GM12878 (cell line): ENCODE measurements around the gene FERMT3. TPM values are rescaled to one million over a fixed set of nuclear protein-coding genes. Genes with fewer than 3 reads are reported as not detected.

ENCODE experiments used
- ATAC-seq: fragments of 200-7000 bp; cut with Tn5 transposase; 3 replicates; pipeline ENCODE4 v1.9.1; 2020; ENCODE audit warnings: mild to moderate bottlenecking, moderate library complexity
- BruUV-seq: library from RNA; stranded (reverse); fragments of 400-500 nt; replicated peaks from 2 replicates; lab custom pipeline; 2021; lab: Mats Ljungman, UMichigan
- CTCF ChIA-PET: fragments of 300-600 bp; sonication (Branson Sonifier 250); formaldehyde crosslinking; extraction: SDS; loops from one replicate; lab custom pipeline; 2021; ENCODE audit warnings: inconsistent platforms; lab: Yijun Ruan, JAX
- POLR2A ChIA-PET: fragments of 350-600 bp; formaldehyde crosslinking; extraction: SDS; loops from one replicate; lab custom pipeline; 2021; ENCODE audit warnings: inconsistent platforms; lab: Charles Lee
- RAD21 ChIA-PET: fragments of 300-600 bp; sonication (Branson Sonifier 250); formaldehyde crosslinking; loops from one replicate; lab custom pipeline; 2023; ENCODE audit warnings: antibody characterized with exemption; ENCODE audit not compliant: unreplicated experiment; lab: Charles Lee
- SMC1A ChIA-PET: fragments of 300-600 bp; sonication (Branson Sonifier 250); formaldehyde crosslinking; loops from one replicate; lab custom pipeline; 2023; ENCODE audit not compliant: unreplicated experiment, uncharacterized antibody; lab: Charles Lee
- DNase-seq: peaks from one replicate; pipeline ENCODE4 v3.0.0-alpha.2; 2011; ENCODE audit warnings: low read depth, low spot score
- FAIRE-seq: peaks from 3 replicates; lab custom pipeline; 2011; peaks lifted over from hg19 to GRCh38; lab: Jason Lieb, UNC
- H2AFZ ChIP-seq: 2 replicates; pipeline ENCODE4 v1.6.0; 2011; ENCODE audit warnings: low read depth, low read length, control low read depth; ENCODE audit not compliant: control insufficient read depth
- H3K27ac ChIP-seq: 2 replicates; pipeline ENCODE4 v1.5.1; 2011; ENCODE audit warnings: control low read depth; ENCODE audit not compliant: control insufficient read depth, insufficient read depth
- H3K27me3 ChIP-seq, 2 experiments: replicated peaks in 1 of 2; 2 replicates each; pipeline versions ENCODE4 v1.6.0 to v1.6.1; 2011; ENCODE audit warnings: low read length in 1 of 2; ENCODE audit not compliant: control insufficient read depth in 2 of 2, insufficient read depth in 2 of 2
- H3K36me3 ChIP-seq, 2 experiments: 2 replicates each; pipeline ENCODE4 v1.5.1; 2011; ENCODE audit warnings: low read length in 1 of 2; ENCODE audit not compliant: control insufficient read depth in 2 of 2, insufficient read depth in 2 of 2
- H3K4me1 ChIP-seq: 2 replicates; pipeline ENCODE4 v1.6.1; 2011; ENCODE audit warnings: mild to moderate bottlenecking, low read length, moderate library complexity, mixed read lengths; ENCODE audit not compliant: control insufficient read depth, insufficient read depth
- H3K4me2 ChIP-seq: 2 replicates; pipeline ENCODE4 v1.6.0; 2011; ENCODE audit warnings: control low read depth; ENCODE audit not compliant: control insufficient read depth, insufficient read depth
- H3K4me3 ChIP-seq: fragments of 200-600 bp; sonication (generic); 2 replicates; pipeline ENCODE4 v1.5.1; 2016
- H3K79me2 ChIP-seq: 2 replicates; pipeline ENCODE4 v1.6.0; 2011; ENCODE audit warnings: low read length; ENCODE audit not compliant: control insufficient read depth, insufficient read depth
- H3K9ac ChIP-seq: 2 replicates; pipeline ENCODE4 v1.8.0; 2011; ENCODE audit warnings: low read length, control low read depth, mixed read lengths; ENCODE audit not compliant: control insufficient read depth, insufficient read depth
- H3K9me3 ChIP-seq: replicated peaks from 3 replicates; pipeline ENCODE4 v1.5.1; 2011; ENCODE audit warnings: mild to moderate bottlenecking, low read length; ENCODE audit not compliant: control insufficient read depth, insufficient read depth
- H4K20me1 ChIP-seq: 2 replicates; pipeline ENCODE4 v1.6.0; 2011; ENCODE audit not compliant: control insufficient read depth, insufficient read depth
- BHLHE40 ChIP-seq, 2 experiments: fragments of 450-650 bp in 1 of 2; IDR thresholded peaks; 2 replicates each; pipeline ENCODE4 v1.6.1; 2011 to 2017; ENCODE audit warnings: low read depth in 2 of 2, borderline replicate concordance in 1 of 2, improper control_type of control experiment in 1 of 2, low read length in 1 of 2, mild to moderate bottlenecking in 1 of 2
- BMI1 ChIP-seq: fragments of 450-650 bp; IDR thresholded peaks from 2 replicates; pipeline ENCODE4 v1.6.1; 2016; ENCODE audit warnings: mild to moderate bottlenecking, moderate library complexity, borderline replicate concordance
- GATAD2B ChIP-seq: fragments of 450-650 bp; conservative IDR thresholded peaks from 2 replicates; pipeline ENCODE4 v1.6.1; 2017; ENCODE audit warnings: low read depth, mild to moderate bottlenecking, moderate library complexity
- HDAC6 ChIP-seq: fragments of 200-600 bp; sonication (generic); IDR thresholded peaks from one replicate; pipeline ENCODE4 v1.8.0; 2017; ENCODE audit warnings: antibody characterized with exemption; ENCODE audit not compliant: unreplicated experiment
- IKZF2 ChIP-seq, 2 experiments: fragments of 450-650 bp; IDR thresholded peaks; 2 replicates each; pipeline ENCODE4 v1.6.1; 2017; ENCODE audit warnings: mild to moderate bottlenecking in 2 of 2, moderate library complexity in 2 of 2
- JUND ChIP-seq: IDR thresholded peaks from 2 replicates; pipeline ENCODE4 v1.6.1; 2012; ENCODE audit warnings: low read depth, mild to moderate bottlenecking, low read length, improper control_type of control experiment, moderate library complexity
- KDM1A ChIP-seq: fragments of 200-600 bp; sonication (generic); IDR thresholded peaks from 2 replicates; pipeline ENCODE4 v1.6.1; 2016; ENCODE audit warnings: borderline replicate concordance
- LARP7 ChIP-seq: fragments of 450-650 bp; IDR thresholded peaks from 2 replicates; pipeline ENCODE4 v1.6.1; 2017; ENCODE audit warnings: mild to moderate bottlenecking
- MXI1 ChIP-seq: fragments of 150-350 bp; IDR thresholded peaks from 2 replicates; pipeline ENCODE4 v1.6.1; 2011; ENCODE audit warnings: low read depth, mild to moderate bottlenecking, inconsistent platforms, low read length, improper control_type of control experiment
- MYC ChIP-seq: IDR thresholded peaks from 2 replicates; pipeline ENCODE4 v1.6.1; 2011; ENCODE audit warnings: mild to moderate bottlenecking, low read length, moderate library complexity, inconsistent platforms; ENCODE audit not compliant: insufficient read depth, insufficient replicate concordance, insufficient read length, severe bottlenecking
- NFXL1 ChIP-seq: fragments of 450-650 bp; IDR thresholded peaks from 2 replicates; pipeline ENCODE4 v1.6.1; 2017; ENCODE audit warnings: antibody characterized with exemption, mild to moderate bottlenecking, borderline replicate concordance
- PML ChIP-seq: IDR thresholded peaks from 2 replicates; pipeline ENCODE4 v1.6.1; 2012; ENCODE audit warnings: low read length, inconsistent platforms
- POLR2A ChIP-seq: IDR thresholded peaks from 2 replicates; pipeline ENCODE4 v1.6.1; 2011; ENCODE audit warnings: low read depth, mild to moderate bottlenecking, low read length
- RFX5 ChIP-seq: IDR thresholded peaks from 2 replicates; pipeline ENCODE4 v1.6.1; 2011; ENCODE audit warnings: low read depth, low read length, improper control_type of control experiment
- SRF ChIP-seq, 2 experiments: IDR thresholded peaks; 2 replicates each; pipeline ENCODE4 v1.6.1; 2011; ENCODE audit warnings: low read depth in 2 of 2, low read length in 2 of 2, mild to moderate bottlenecking in 1 of 2, moderate library complexity in 1 of 2
- TBL1XR1 ChIP-seq: IDR thresholded peaks from 2 replicates; pipeline ENCODE4 v1.6.1; 2012; ENCODE audit warnings: low read depth, low read length, improper control_type of control experiment
- TCF7 ChIP-seq: IDR thresholded peaks from 2 replicates; pipeline ENCODE4 v1.6.1; 2014; ENCODE audit warnings: antibody characterized with exemption, borderline replicate concordance
- YY1 ChIP-seq: IDR thresholded peaks from 2 replicates; pipeline ENCODE4 v1.6.1; 2011; ENCODE audit warnings: low read depth, mild to moderate bottlenecking, low read length
- WGBS: methylation state at CpG from one replicate; pipeline ENCODE4 v1.1.6; 2016; ENCODE audit warnings: low lambda C conversion rate; ENCODE audit not compliant: insufficient replicate concordance, insufficient coverage; ENCODE audit errors: missing lambda C conversion rate; 5-methylcytosine and 5-hydroxymethylcytosine counted together
- in situ Hi-C: fragments of 300-500 bp; cut with MboI; formaldehyde crosslinking; loops from 9 replicates; pipeline ENCODE4 v1.14.3; 2018; ENCODE audit warnings: mixed read lengths
- intact Hi-C: fragments of 100-400 bp; cut with micrococcal nuclease; formaldehyde crosslinking; loops from one replicate; pipeline ENCODE4 v1.14.2; 2022; ENCODE audit not compliant: unreplicated experiment
- polyA plus RNA-seq, 11 experiments: library from polyadenylated mRNA; depleted of rRNA in 4 of 11; unstranded in 6 of 11; stranded (reverse) in 5 of 11; fragments of >200 nt; fragmentation: Nextera tagmentation in 4 of 11; fragmentation: Illumina TruSeq in 1 of 11; extraction: Ambion mirVana in 4 of 11; extraction: Trizol in 1 of 11; gene quantifications; 1 replicate in 1 of 11; 2 replicates in 10 of 11; pipeline versions ENCODE4 v1.2.1 to v1.2.3, GENCODE V29; 2011 to 2016; ENCODE audit warnings: inconsistent platforms in 2 of 11, missing spikeins in 2 of 11, low read depth in 1 of 11
- total RNA-seq, 4 experiments: library from RNA; depleted of rRNA in 3 of 4; stranded (reverse); fragments of >200 nt in 3 of 4; fragmentation: Illumina TruSeq in 1 of 4; extraction: Trizol in 1 of 4; gene quantifications; 2 replicates each; pipeline versions ENCODE4 v1.2.1 to v1.2.3, GENCODE V29; 2013 to 2021
- TF ChIP-seq, protein P1 (sequence below): fragments of 450-650 bp; IDR thresholded peaks from 2 replicates; pipeline ENCODE4 v1.6.1; 2017; ENCODE audit warnings: low read depth, mild to moderate bottlenecking, moderate library complexity

Gene FERMT3
- total and polyA plus RNA-seq, 10 of the 15 experiments (the other 5 are each of a cell fraction or from before 2014, with no cell fraction given) = 2.0 to 211 (median 114) TPM

DNA sequence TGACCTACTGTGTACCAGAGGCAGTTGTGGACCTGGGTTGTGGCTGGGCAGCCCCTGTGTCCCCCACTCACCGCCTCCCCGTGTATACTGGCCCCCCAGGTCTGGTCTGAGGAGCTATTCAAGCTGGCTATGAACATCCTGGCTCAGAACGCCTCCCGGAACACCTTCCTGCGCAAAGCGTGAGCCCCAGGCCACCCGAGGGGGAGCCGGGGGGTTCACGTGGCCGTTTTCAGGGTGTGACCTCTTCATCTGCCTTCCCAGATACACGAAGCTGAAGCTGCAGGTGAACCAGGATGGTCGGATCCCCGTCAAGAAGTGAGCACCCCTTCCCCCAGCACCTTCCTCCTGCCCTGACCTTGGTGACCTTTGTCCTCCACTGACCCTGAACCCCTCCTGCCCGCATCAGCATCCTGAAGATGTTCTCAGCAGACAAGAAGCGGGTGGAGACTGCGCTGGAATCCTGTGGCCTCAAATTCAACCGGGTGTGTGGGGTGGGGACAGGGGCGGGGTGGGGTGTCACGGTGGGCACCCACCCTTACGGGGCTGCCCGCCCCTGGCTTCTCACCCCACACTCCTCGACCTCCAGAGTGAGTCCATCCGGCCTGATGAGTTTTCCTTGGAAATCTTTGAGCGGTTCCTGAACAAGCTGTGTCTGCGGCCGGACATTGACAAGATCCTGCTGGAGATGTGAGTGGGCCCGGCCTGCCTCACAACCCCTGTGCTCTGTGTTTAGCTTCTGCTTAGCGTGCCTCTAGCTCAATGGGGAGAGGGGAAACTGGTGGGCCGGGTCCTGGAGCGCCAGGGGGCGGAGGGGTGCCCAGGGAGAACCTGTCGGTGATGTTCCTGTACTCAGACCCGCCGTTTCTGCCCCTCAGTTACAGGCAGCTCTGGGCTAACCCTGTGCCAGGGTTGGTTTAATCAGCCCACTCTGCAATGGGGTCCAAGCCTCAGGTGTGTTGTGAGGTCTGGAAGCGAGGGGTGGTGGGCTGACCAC lies 48.9 kb downstream of the FERMT3 start:
- DNase-seq (no peak), ATAC-seq (no peak), FAIRE-seq (no peak)
- in situ Hi-C loops (no loop called here), intact Hi-C loops (no loop called here)
- no peak overlapping the region for H3K9ac ChIP-seq
- H3K27me3 ChIP-seq = no peaks in the 10 kb centered on the region
- BruUV-seq = no TSS peak
- TF ChIP-seq GATAD2B (no peak), JUND (no peak), NFXL1 (no peak), HDAC6 (no peak), BMI1 (no peak), MXI1 (no peak), PML (no peak), KDM1A (no peak), BHLHE40 (IDR thresholded peaks at IDR 0.05; ENCODE audit: borderline replicate concordance in 1 of 2, low read depth in 2 of 2, low read length in 1 of 2) (no peak), MYC (no peak), SRF (IDR thresholded peaks at IDR 0.05; ENCODE audit: low read depth in 2 of 2, low read length in 2 of 2) (no peak), YY1 (no peak), TCF7 (no peak), POLR2A (no peak), RFX5 (no peak), LARP7 (no peak), TBL1XR1 (no peak), IKZF2 (IDR thresholded peaks at IDR 0.05) (no peak)
- TF ChIP-seq, protein P1, sequence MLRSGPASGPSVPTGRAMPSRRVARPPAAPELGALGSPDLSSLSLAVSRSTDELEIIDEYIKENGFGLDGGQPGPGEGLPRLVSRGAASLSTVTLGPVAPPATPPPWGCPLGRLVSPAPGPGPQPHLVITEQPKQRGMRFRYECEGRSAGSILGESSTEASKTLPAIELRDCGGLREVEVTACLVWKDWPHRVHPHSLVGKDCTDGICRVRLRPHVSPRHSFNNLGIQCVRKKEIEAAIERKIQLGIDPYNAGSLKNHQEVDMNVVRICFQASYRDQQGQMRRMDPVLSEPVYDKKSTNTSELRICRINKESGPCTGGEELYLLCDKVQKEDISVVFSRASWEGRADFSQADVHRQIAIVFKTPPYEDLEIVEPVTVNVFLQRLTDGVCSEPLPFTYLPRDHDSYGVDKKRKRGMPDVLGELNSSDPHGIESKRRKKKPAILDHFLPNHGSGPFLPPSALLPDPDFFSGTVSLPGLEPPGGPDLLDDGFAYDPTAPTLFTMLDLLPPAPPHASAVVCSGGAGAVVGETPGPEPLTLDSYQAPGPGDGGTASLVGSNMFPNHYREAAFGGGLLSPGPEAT = no peak
- H3K4me1 ChIP-seq = peaks cover 17% of the 10 kb centered on the region
- H3K79me2 ChIP-seq = no peaks in the 10 kb centered on the region; the same call in 1 of the 2 replicates
- RAD21 ChIA-PET = no interaction called here
- no peak overlapping the region for H2AFZ ChIP-seq
- no peak overlapping the region for H3K27ac ChIP-seq
- H3K4me3 ChIP-seq = no peak overlapping the region
- no peak overlapping the region for H3K4me2 ChIP-seq
- POLR2A ChIA-PET = interaction anchor here (0.5 to 0.7 kb wide), 4 partner anchors 10 to 1439 kb away, joined by 3 read pairs; no protein-coding TSS in a partner anchor
- WGBS = 87% methylated on average over 34 of the region's 35 CpGs
- H3K9me3 ChIP-seq = no peaks in the 10 kb centered on the region
- no peaks in the 10 kb centered on the region for H4K20me1 ChIP-seq
- peaks cover 0 to 5% of the 10 kb centered on the region in 2 experiments; a peak in 2 of 4 replicates for H3K36me3 ChIP-seq
- CTCF ChIA-PET = interaction anchor here (0.9 kb wide), 1 partner anchor 45 kb away, joined by 4 read pairs; the partner anchor contains the start of gene CATSPERZ
- SMC1A ChIA-PET = no interaction called here
